Pancreas (tissue), 10 donors: ENCODE data around the gene PGR. TPM values are rescaled to one million over a fixed set of nuclear protein-coding genes. Genes with fewer than 3 reads are reported as not detected.
A peak's percentile ranks its signal among the peaks of the same experiment; 100 is the strongest.

ENCODE experiments used
- ATAC-seq, 4 donors: fragments of 200-7000 bp; cut with Tn5 transposase; one replicate each; pipeline versions ENCODE4 v1.8.0 to v1.9.1; 2020; ENCODE audit warnings: mild to moderate bottlenecking in 4 of 4, moderate library complexity in 4 of 4
- DNase-seq, 6 donors: peaks; one replicate each; pipeline ENCODE4 v3.0.0-alpha.2; 2020
- FAIRE-seq: peaks from 2 replicates; lab custom pipeline; 2012; peaks lifted over from hg19 to GRCh38; lab: Jason Lieb, UNC
- H3K27ac ChIP-seq, 4 donors: fragments of 200-600 bp; sonication (generic); 1 replicate in 3 of 4; 2 replicates in 1 of 4; pipeline versions ENCODE4 v1.5.0 to v1.8.0; 2020
- H3K27me3 ChIP-seq, 4 donors: fragments of 200-600 bp; one replicate each; pipeline ENCODE4 v1.8.0; 2021
- H3K36me3 ChIP-seq, 3 donors: fragments of 200-600 bp; sonication (generic) in 1 of 3; one replicate each; pipeline versions ENCODE4 v1.5.0 to v1.8.0; 2020 to 2021
- H3K4me1 ChIP-seq, 3 donors: fragments of 200-600 bp; one replicate each; pipeline ENCODE4 v1.8.0; 2021
- H3K4me3 ChIP-seq, 4 donors: fragments of 200-600 bp; sonication (generic) in 2 of 4; one replicate each; pipeline versions ENCODE4 v1.5.0 to v1.8.0; 2020 to 2021
- H3K9me3 ChIP-seq, 4 donors: fragments of 200-600 bp; one replicate each; pipeline ENCODE4 v1.8.0; 2021
- WGBS, 2 donors: extraction: QIAGEN DNeasy Blood & Tissue Kit; methylation state at CpG; one replicate each; pipeline ENCODE4 v1.1.7; 2013; 5-methylcytosine and 5-hydroxymethylcytosine counted together
- intact Hi-C, 3 donors: fragments of 100-400 bp; cut with DNase I; formaldehyde crosslinking; loops; one replicate each; pipeline versions ENCODE4 v1.11.1 to v1.14.2; 2022
- polyA plus RNA-seq, 2 donors: library from polyadenylated mRNA; stranded (reverse); fragments of 200-250 nt; gene quantifications; one replicate each; pipeline ENCODE4 v1.2.3, GENCODE V29; 2013
- total RNA-seq, 6 donors: library from RNA; stranded (reverse); fragmentation: NEBNext Ultra II Directional in 4 of 6; extraction: Animal tissue kit (Norgen Biotek cat#: 25700) in 4 of 6; gene quantifications; one replicate each; pipeline versions ENCODE4 v1.2.1 to v1.2.4, GENCODE V29; 2021 to 2023
- TF ChIP-seq, protein P1 (sequence below), 4 donors: fragments of 200-600 bp; sonication (generic) in 3 of 4; IDR thresholded peaks; one replicate each; pipeline versions ENCODE4 v1.5.0 to v1.8.0; 2021; ENCODE audit warnings: antibody characterized with exemption in 4 of 4
- donor health status: healthy with polysubstance abuse.
- donor health status: DM: no; HTN: no; CAD: no; lungs with moderate emphysema.
- donor health status: DM: no; HTN: no; CAD: no.
- donor health status: control.
- donor health status: control.
- donor health status: Bipolar disorder and iron deficiency.
- donor health status: DM: yes; HTN: yes; CAD: no.
- donor health status: DM: no; HTN: no; CAD: no.
- donor health status: DM: no; HTN: no; CAD: no.
- donor health status: DM: yes; HTN: yes; CAD: no.

PGR gene
- total and polyA plus RNA-seq, 8 donors = 0.23 to 1.9 (median 0.73) TPM

DNA sequence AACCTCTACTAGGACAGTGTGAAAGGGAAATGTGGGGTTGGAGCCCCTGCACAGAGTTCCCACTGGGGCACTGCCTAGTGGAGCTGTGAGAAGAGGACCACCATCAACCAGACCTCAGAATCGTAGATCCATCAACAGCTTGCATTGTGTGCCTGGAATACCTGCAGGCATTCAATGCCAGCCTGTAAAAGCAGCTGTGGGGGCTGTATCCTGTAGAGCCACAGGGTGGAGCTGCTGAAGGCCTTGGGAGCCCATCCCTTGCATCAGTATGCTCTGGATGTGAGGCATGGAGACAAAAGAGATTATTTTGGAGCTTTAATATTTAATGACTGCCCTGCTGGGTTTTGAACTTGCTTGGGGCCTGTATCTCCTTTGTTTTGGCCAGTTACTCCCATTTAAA is 46.3 kb downstream of the PGR start:
- Histone ChIP-seq H3K36me3 (no peaks in the 10 kb centered on the region), H3K4me3 (no peak overlapping the region), H3K9me3 (no peaks in the 10 kb centered on the region), H3K27ac (no peak overlapping the region), H3K27me3 (no peaks in the 10 kb centered on the region), H3K4me1 (no peaks in the 10 kb centered on the region)
- intact Hi-C loops = no loop called here
- no peak for ATAC-seq
- TF ChIP-seq, protein P1, sequence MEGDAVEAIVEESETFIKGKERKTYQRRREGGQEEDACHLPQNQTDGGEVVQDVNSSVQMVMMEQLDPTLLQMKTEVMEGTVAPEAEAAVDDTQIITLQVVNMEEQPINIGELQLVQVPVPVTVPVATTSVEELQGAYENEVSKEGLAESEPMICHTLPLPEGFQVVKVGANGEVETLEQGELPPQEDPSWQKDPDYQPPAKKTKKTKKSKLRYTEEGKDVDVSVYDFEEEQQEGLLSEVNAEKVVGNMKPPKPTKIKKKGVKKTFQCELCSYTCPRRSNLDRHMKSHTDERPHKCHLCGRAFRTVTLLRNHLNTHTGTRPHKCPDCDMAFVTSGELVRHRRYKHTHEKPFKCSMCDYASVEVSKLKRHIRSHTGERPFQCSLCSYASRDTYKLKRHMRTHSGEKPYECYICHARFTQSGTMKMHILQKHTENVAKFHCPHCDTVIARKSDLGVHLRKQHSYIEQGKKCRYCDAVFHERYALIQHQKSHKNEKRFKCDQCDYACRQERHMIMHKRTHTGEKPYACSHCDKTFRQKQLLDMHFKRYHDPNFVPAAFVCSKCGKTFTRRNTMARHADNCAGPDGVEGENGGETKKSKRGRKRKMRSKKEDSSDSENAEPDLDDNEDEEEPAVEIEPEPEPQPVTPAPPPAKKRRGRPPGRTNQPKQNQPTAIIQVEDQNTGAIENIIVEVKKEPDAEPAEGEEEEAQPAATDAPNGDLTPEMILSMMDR (IDR thresholded peaks at IDR 0.05) = no peak
- 50 to 64% methylated on average over 1 of the region's 1 CpG for WGBS, 2 donors
- FAIRE-seq = no peak
- DNase-seq = no peak

DNA sequence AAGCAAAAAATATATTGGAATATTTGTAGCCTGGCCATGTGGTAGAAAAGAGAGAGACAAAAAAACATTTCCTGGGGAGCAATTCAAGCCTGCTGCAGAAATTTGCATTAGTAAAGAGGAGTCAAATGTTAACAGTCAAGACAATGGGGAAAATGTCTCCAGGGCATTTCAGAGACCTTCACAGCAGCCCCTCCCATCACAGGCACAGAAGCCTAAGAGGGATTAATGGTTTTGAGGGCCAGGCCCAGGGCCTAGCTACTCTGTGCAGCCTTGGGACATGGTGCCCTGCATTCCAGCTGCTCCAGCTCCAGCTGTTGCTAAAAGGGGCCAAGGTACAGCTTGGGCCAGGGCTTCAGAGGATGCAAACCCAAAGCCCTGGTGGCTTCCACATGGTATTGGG is 46.8 kb downstream of the PGR start:
- no peak overlapping the region for H3K4me3 ChIP-seq
- no peaks in the 10 kb centered on the region for H3K27me3 ChIP-seq
- peak in 1 of 6 donors; percentile 21 for DNase-seq
- no peaks in the 10 kb centered on the region for H3K9me3 ChIP-seq
- intact Hi-C loops = no loop called here
- H3K27ac ChIP-seq = no peak overlapping the region
- H3K4me1 ChIP-seq = no peaks in the 10 kb centered on the region
- ATAC-seq = no peak
- TF ChIP-seq, protein P1 (IDR thresholded peaks at IDR 0.05) = no peak
- no peaks in the 10 kb centered on the region for H3K36me3 ChIP-seq
- FAIRE-seq = no peak

DNA sequence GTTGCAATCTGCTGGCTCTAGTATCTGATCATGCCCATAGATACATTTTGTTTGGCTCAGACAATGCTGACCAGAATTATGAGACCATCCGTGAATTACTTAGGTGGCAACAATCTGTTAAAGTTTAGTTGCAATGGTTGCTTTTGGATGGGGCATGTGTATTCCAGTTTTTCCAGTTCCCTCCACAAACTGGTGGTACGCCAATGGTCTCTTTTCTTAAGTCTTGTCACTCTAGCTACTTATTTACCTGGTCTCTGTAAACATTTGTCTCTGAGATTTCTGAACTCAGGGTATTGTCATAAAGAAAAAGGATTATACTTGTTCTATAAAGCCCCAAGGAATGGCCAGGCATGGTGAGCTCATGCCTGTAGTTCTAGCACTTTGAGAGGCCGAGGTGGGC is 65.9 kb downstream of the PGR start:
- DNase-seq = no peak
- 37 to 41% methylated on average over 3 of the region's 3 CpGs for WGBS, 2 donors
- H3K4me1 ChIP-seq = no peaks in the 10 kb centered on the region
- intact Hi-C loops = no loop called here
- no peak for ATAC-seq
- H3K9me3 ChIP-seq = no peaks in the 10 kb centered on the region
- no peak overlapping the region for H3K4me3 ChIP-seq
- H3K27ac ChIP-seq = no peak overlapping the region
- TF ChIP-seq, protein P1 (IDR thresholded peaks at IDR 0.05) = no peak
- FAIRE-seq = no peak
- no peaks in the 10 kb centered on the region for H3K27me3 ChIP-seq
- H3K36me3 ChIP-seq = no peaks in the 10 kb centered on the region

DNA sequence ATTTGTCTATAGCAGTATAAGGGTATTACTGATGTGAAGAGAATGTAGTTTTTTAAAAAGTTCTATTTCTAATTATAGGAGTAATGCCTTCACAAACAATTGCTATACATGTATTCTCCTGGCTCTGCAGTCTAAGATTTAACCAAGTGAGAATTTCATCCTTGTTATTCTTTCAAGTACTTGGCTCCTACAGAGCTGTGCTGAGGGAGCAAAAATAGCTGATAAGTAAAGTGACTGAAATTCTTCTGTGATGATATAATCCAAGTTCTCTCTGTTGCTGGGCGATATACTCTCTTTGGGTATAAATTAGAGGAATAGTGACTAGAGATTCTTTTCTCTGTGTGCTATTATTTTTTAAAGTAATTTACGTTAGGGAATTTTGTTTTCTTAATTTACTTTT is 68.0 kb downstream of the PGR start:
- Histone ChIP-seq H3K27me3 (no peaks in the 10 kb centered on the region), H3K4me1 (no peaks in the 10 kb centered on the region), H3K27ac (no peak overlapping the region), H3K36me3 (no peaks in the 10 kb centered on the region), H3K4me3 (no peak overlapping the region), H3K9me3 (no peaks in the 10 kb centered on the region)
- TF ChIP-seq, protein P1 (IDR thresholded peaks at IDR 0.05) = no peak
- FAIRE-seq = no peak
- DNase-seq = no peak
- intact Hi-C loops = no loop called here
- WGBS, 2 donors = 44 to 52% methylated on average over 2 of the region's 2 CpGs
- no peak for ATAC-seq

DNA sequence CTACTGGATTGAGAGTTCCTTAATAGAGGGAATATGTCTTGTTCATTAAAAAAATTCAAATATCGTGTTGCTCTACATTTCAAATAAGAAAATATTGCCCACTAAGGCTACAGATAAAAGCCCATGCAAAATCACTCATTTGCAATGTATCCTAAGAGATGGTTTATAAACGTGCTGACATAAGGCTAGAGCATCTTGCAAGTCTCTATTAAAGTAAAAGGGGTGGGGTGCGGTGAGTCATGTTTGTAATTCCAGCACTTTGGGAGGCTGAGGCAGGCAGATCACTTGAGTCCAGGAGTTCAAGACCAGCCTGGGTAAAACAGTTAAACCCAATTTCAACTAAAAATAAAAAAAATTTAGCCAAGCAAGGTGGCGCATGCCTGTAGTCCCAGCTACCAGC is 70.3 kb downstream of the PGR start:
- DNase-seq = no peak
- H3K4me1 ChIP-seq = no peaks in the 10 kb centered on the region
- ATAC-seq = no peak
- no peaks in the 10 kb centered on the region for H3K27me3 ChIP-seq
- H3K27ac ChIP-seq = no peak overlapping the region
- H3K4me3 ChIP-seq = no peak overlapping the region
- intact Hi-C loops = no loop called here
- 49 to 65% methylated on average over 4 of the region's 4 CpGs for WGBS, 2 donors
- H3K36me3 ChIP-seq = no peaks in the 10 kb centered on the region
- no peaks in the 10 kb centered on the region for H3K9me3 ChIP-seq
- FAIRE-seq = no peak
- TF ChIP-seq, protein P1 (IDR thresholded peaks at IDR 0.05) = no peak
